ENCODE measurements around the gene IGFL1. TPM values are rescaled to one million over a fixed set of nuclear protein-coding genes. Genes with fewer than 3 reads are reported as not detected.

Gene IGFL1
- total RNA-seq, 2 donors from 2014 or later = not detected

GRCh38 chr19:46196410-46197124 is 33.0 kb upstream of the IGFL1 start:
- WGBS, 2 donors = 48% methylated on average over 7 to 8 of the region's 8 CpGs
- intact Hi-C loops (cut with DNase I) = no loop called here
- TF ChIP-seq POLR2A (IDR thresholded peaks at IDR 0.05) (no peak), CTCF (IDR thresholded peaks at IDR 0.05) (no peak)
- Histone ChIP-seq H3K27me3 (peaks cover 0 to 6% of the 10 kb centered on the region in 2 donors), H3K27ac (no peak overlapping the region), H3K36me3 (replicated peaks in 1 of 2; ENCODE audit: insufficient read depth in 1 of 2, low read depth in 2 of 2) (no peaks in the 10 kb centered on the region), H3K4me3 (no peak overlapping the region), H3K9me3 (no peaks in the 10 kb centered on the region), H3K4me1 (no peaks in the 10 kb centered on the region)
- DNase-seq (no peak), ATAC-seq (no peak)

- 55 to 61% methylated on average over 4 of the region's 4 CpGs for WGBS, 2 donors
- no peak for TF ChIP-seq CTCF (IDR thresholded peaks at IDR 0.05)
- no peak for TF ChIP-seq POLR2A (IDR thresholded peaks at IDR 0.05)
- intact Hi-C loops (cut with DNase I) = no loop called here
Observed at GRCh38 chr19:46197314-46198070, 32.0 kb upstream of the IGFL1 start.

GRCh38 chr19:46198756-46199155 is 30.8 kb upstream of the IGFL1 start:
- Histone ChIP-seq H3K36me3 (replicated peaks in 1 of 2; ENCODE audit: insufficient read depth in 1 of 2, low read depth in 2 of 2) (no peaks in the 10 kb centered on the region), H3K27me3 (peaks cover 0 to 6% of the 10 kb centered on the region in 2 donors), H3K27ac (no peak overlapping the region), H3K9me3 (no peaks in the 10 kb centered on the region), H3K4me3 (no peak overlapping the region), H3K4me1 (no peaks in the 10 kb centered on the region)
- TF ChIP-seq POLR2A (IDR thresholded peaks at IDR 0.05) = no peak
- TF ChIP-seq CTCF (IDR thresholded peaks at IDR 0.05) = no peak
- intact Hi-C loops (cut with DNase I) = no loop called here
- no peak for ATAC-seq
- DNase-seq = no peak
- WGBS, 2 donors = 43 to 56% methylated on average over 1 to 3 of the region's 3 CpGs

More at GRCh38 chr19:46197314-46198070, 32.0 kb upstream of the IGFL1 start:
- Histone ChIP-seq H3K27me3 (peaks cover 0 to 6% of the 10 kb centered on the region in 2 donors), H3K27ac (no peak overlapping the region), H3K4me3 (no peak overlapping the region), H3K4me1 (no peaks in the 10 kb centered on the region), H3K9me3 (no peaks in the 10 kb centered on the region), H3K36me3 (replicated peaks in 1 of 2; ENCODE audit: insufficient read depth in 1 of 2, low read depth in 2 of 2) (no peaks in the 10 kb centered on the region)
- ATAC-seq (no peak), DNase-seq (no peak)

GRCh38 chr19:46201454-46202310 is 27.9 kb upstream of the IGFL1 start:
- H3K4me1 ChIP-seq = no peaks in the 10 kb centered on the region
- no peak for TF ChIP-seq POLR2A (IDR thresholded peaks at IDR 0.05)
- no peak for TF ChIP-seq CTCF (IDR thresholded peaks at IDR 0.05)
- no peak overlapping the region for H3K4me3 ChIP-seq
- no peaks in the 10 kb centered on the region for H3K9me3 ChIP-seq
- H3K27me3 ChIP-seq = no peaks in the 10 kb centered on the region
- no peak overlapping the region for H3K27ac ChIP-seq
- ATAC-seq = no peak
- no peaks in the 10 kb centered on the region for H3K36me3 ChIP-seq (replicated peaks in 1 of 2; ENCODE audit: insufficient read depth in 1 of 2, low read depth in 2 of 2)
- intact Hi-C loops (cut with DNase I) = no loop called here
- 63 to 64% methylated on average over 16 of the region's 16 CpGs for WGBS, 2 donors
- no peak for DNase-seq

Data from body of pancreas (tissue), 4 donors.